ENCODE measurements around the gene TLNRD1.

Gene TLNRD1

GRCh38 chr15:81001152-81002008, 657 bp downstream of the TLNRD1 start:
- peak; percentile 30 for DNase-seq (ENCODE audit: low spot score)

- no peak for DNase-seq (ENCODE audit: low spot score)
Observed at GRCh38 chr15:81002009-81002330, 1.2 kb downstream of the TLNRD1 start.

- DNase-seq (ENCODE audit: low spot score): no peak
Observed at GRCh38 chr15:81002331-81003096, 1.8 kb downstream of the TLNRD1 start.

GRCh38 chr15:81003097-81003350, 2.3 kb downstream of the TLNRD1 start:
- DNase-seq (ENCODE audit: low spot score): no peak

GRCh38 chr15:81006124-81006523, 5.4 kb downstream of the TLNRD1 start:
- DNase-seq (ENCODE audit: low spot score): no peak

GRCh38 chr15:81007428-81008064, 6.8 kb downstream of the TLNRD1 start:
- no peak for DNase-seq (ENCODE audit: low spot score)

- no peak for DNase-seq (ENCODE audit: low spot score)
Observed at GRCh38 chr15:81008312-81008711, 7.6 kb downstream of the TLNRD1 start.

- DNase-seq (ENCODE audit: low spot score): no peak
Observed at GRCh38 chr15:81010086-81010485, 9.4 kb downstream of the TLNRD1 start.

- no peak for DNase-seq (ENCODE audit: low spot score)
Observed at GRCh38 chr15:81011593-81011992, 10.9 kb downstream of the TLNRD1 start.

GRCh38 chr15:81012588-81012987, 11.9 kb downstream of the TLNRD1 start:
- no peak for DNase-seq (ENCODE audit: low spot score)

GRCh38 chr15:81013396-81013929, 12.7 kb downstream of the TLNRD1 start:
- no peak for DNase-seq (ENCODE audit: low spot score)

GRCh38 chr15:81014446-81015093, 13.8 kb downstream of the TLNRD1 start:
- DNase-seq (ENCODE audit: low spot score): no peak

GRCh38 chr15:81015621-81016488, 15.1 kb downstream of the TLNRD1 start:
- no peak for DNase-seq (ENCODE audit: low spot score)

- DNase-seq (ENCODE audit: low spot score): no peak
Observed at GRCh38 chr15:81016489-81017068, 15.9 kb downstream of the TLNRD1 start.

- DNase-seq (ENCODE audit: low spot score): no peak
Observed at GRCh38 chr15:81018197-81018596, 17.5 kb downstream of the TLNRD1 start.

- no peak for DNase-seq (ENCODE audit: low spot score)
Observed at GRCh38 chr15:81021321-81021720, 20.6 kb downstream of the TLNRD1 start.

GRCh38 chr15:81023483-81024264, 23.0 kb downstream of the TLNRD1 start:
- no peak for DNase-seq (ENCODE audit: low spot score)

- DNase-seq (ENCODE audit: low spot score): no peak
Observed at GRCh38 chr15:81024265-81024872, 23.6 kb downstream of the TLNRD1 start.

- no peak for DNase-seq (ENCODE audit: low spot score)
Observed at GRCh38 chr15:81024936-81025335, 24.2 kb downstream of the TLNRD1 start.
